IPS-20b (cell line): ENCODE data around the gene OR8B12.

ENCODE experiments used
- H3K27ac ChIP-seq: one replicate; pipeline ENCODE4 v1.5.1; 2013; ENCODE audit warnings: low read length
- H3K27me3 ChIP-seq: 2 replicates; pipeline ENCODE4 v1.6.1; 2013; ENCODE audit warnings: mild to moderate bottlenecking, low read length, inconsistent platforms; ENCODE audit not compliant: insufficient read depth
- H3K36me3 ChIP-seq: 2 replicates; pipeline ENCODE4 v1.6.1; 2013; ENCODE audit warnings: low read depth, mild to moderate bottlenecking, inconsistent platforms, low read length, moderate library complexity; ENCODE audit not compliant: insufficient read depth
- H3K4me1 ChIP-seq: 2 replicates; pipeline ENCODE4 v1.6.1; 2013; ENCODE audit warnings: mild to moderate bottlenecking, control low read depth, inconsistent platforms, low read length, moderate library complexity; ENCODE audit not compliant: insufficient read depth
- H3K4me3 ChIP-seq: 2 replicates; pipeline ENCODE4 v1.5.1; 2013; ENCODE audit warnings: mild to moderate bottlenecking, low read length, inconsistent platforms
- H3K9ac ChIP-seq: 2 replicates; pipeline ENCODE4 v1.6.1; 2013; ENCODE audit warnings: low read depth, mild to moderate bottlenecking, inconsistent platforms, low read length, moderate library complexity
- H3K9me3 ChIP-seq: 2 replicates; pipeline ENCODE4 v1.6.1; 2013; ENCODE audit warnings: mild to moderate bottlenecking, low read depth, low read length, inconsistent platforms; ENCODE audit not compliant: insufficient read depth

OR8B12 gene, protein sequence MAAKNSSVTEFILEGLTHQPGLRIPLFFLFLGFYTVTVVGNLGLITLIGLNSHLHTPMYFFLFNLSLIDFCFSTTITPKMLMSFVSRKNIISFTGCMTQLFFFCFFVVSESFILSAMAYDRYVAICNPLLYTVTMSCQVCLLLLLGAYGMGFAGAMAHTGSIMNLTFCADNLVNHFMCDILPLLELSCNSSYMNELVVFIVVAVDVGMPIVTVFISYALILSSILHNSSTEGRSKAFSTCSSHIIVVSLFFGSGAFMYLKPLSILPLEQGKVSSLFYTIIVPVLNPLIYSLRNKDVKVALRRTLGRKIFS

DNA sequence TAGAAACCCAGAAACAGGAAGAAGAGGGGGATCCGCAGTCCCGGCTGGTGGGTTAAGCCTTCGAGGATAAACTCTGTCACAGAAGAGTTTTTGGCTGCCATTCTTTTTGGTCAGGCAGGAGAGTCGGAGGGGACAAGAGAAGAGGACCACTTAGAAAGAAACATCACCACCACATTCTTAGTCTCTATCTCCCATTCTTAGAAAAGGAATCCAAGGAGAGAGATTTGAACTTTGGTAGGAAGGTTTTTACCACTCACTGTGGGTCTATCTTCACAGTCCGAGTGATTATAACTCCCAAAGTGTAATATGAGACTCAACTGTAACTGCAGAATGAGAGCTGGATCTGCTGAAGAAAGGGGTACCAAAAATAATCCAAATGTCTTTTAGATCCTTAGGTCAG lies at the start of gene OR8B12:
TSS of gene OR8B12 (minus strand) at position 101 of the 400 bp plus-strand sequence. CDS start at position 101, 0 bp downstream.
- Histone ChIP-seq H3K36me3 (no peaks in the 10 kb centered on the region), H3K4me1 (peaks cover 3% of the 10 kb centered on the region; the same call in 1 of the 2 replicates), H3K27ac (no peak within 1 kb of the TSS), H3K9ac (no peak within 1 kb of the TSS), H3K9me3 (no peaks in the 10 kb centered on the region), H3K4me3 (no peak within 1 kb of the TSS), H3K27me3 (no peaks in the 10 kb centered on the region)

DNA sequence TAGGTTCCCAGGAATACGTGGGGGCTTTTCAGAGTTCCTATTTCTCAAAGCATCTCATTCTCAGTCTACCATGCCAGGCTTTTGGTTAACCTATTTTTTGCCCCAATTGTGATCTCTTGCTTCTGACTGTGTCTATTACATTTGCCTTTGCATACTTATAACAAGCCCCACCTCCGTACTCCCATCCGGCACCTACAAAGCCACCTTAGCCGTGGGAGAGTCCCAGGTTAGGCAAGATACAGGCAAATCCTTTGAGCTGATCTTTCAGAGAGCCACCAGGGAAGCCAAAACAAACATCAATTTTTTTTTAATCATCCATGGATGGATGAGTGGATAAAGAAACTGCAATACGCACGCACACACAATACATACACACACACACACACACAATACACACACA lies 49.2 kb upstream of the OR8B12 start:
- H3K27me3 ChIP-seq = no peaks in the 10 kb centered on the region
- no peaks in the 10 kb centered on the region for H3K36me3 ChIP-seq
- no peaks in the 10 kb centered on the region for H3K9me3 ChIP-seq
- H3K4me3 ChIP-seq = no peak overlapping the region
- H3K27ac ChIP-seq = no peak overlapping the region
- H3K4me1 ChIP-seq = no peaks in the 10 kb centered on the region
- no peak overlapping the region for H3K9ac ChIP-seq

DNA sequence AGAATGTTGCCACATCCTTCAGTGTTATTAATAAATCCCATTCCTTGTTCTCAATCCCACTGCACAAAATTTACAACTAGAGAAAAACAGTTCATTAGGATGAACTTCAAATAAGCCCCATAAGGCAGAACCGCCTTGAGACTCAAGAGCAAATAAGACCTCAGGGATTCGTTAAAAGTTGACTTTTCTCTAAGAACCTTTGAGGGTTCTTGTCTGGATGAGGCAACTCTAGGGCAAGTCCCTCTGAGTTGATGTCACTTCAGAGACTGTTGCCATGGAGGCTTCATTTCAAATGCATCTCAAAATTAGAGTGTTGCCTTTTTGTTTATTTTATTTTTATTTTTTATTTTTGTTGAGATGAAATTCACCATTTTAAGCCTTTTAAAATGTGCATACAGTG lies 48.0 kb upstream of the OR8B12 start:
- H3K36me3 ChIP-seq = no peaks in the 10 kb centered on the region
- H3K9ac ChIP-seq = no peak overlapping the region
- no peaks in the 10 kb centered on the region for H3K4me1 ChIP-seq
- H3K27me3 ChIP-seq = no peaks in the 10 kb centered on the region
- H3K9me3 ChIP-seq = no peaks in the 10 kb centered on the region
- no peak overlapping the region for H3K27ac ChIP-seq
- no peak overlapping the region for H3K4me3 ChIP-seq

GRCh38 chr11:124586238-124586860 lies 42.9 kb upstream of the OR8B12 start:
- no peaks in the 10 kb centered on the region for H3K9me3 ChIP-seq
- no peaks in the 10 kb centered on the region for H3K27me3 ChIP-seq
- no peak overlapping the region for H3K9ac ChIP-seq
- peaks cover 4% of the 10 kb centered on the region; the same call in 1 of the 2 replicates for H3K4me1 ChIP-seq
- no peak overlapping the region for H3K27ac ChIP-seq
- no peak overlapping the region for H3K4me3 ChIP-seq
- H3K36me3 ChIP-seq = no peaks in the 10 kb centered on the region

- Histone ChIP-seq H3K4me3 (no peak overlapping the region), H3K27ac (no peak overlapping the region), H3K36me3 (no peaks in the 10 kb centered on the region), H3K27me3 (no peaks in the 10 kb centered on the region), H3K9ac (no peak overlapping the region), H3K4me1 (peaks cover 4% of the 10 kb centered on the region; the same call in 1 of the 2 replicates), H3K9me3 (no peaks in the 10 kb centered on the region)
Measured at GRCh38 chr11:124584681-124585372, 41.4 kb upstream of the OR8B12 start.

DNA sequence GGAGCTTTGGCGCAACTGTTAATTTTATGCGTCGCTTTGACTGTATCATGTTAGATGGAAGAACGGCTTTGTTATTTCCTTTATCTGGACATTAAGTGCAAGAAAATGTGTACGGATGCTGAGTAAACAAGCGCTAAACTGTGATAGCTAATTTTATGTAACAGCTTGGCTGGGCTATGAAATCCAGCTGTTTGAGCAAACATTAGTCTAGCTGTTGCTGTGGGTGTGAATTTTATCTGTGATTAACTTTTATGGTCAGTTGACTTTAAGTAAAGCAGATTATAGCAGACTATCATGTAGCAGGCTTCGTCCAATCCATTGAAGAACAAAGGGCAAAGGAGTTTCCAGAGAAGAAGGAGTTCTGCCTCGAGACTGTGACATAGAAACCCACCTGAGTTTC lies 40.3 kb upstream of the OR8B12 start:
- no peak overlapping the region for H3K4me3 ChIP-seq
- no peaks in the 10 kb centered on the region for H3K9me3 ChIP-seq
- H3K27me3 ChIP-seq = no peaks in the 10 kb centered on the region
- H3K27ac ChIP-seq = no peak overlapping the region
- no peaks in the 10 kb centered on the region for H3K36me3 ChIP-seq
- H3K4me1 ChIP-seq = peaks cover 4% of the 10 kb centered on the region; the same call in 1 of the 2 replicates
- no peak overlapping the region for H3K9ac ChIP-seq

GRCh38 chr11:124582565-124582964 lies 39.1 kb upstream of the OR8B12 start:
- Histone ChIP-seq H3K27me3 (no peaks in the 10 kb centered on the region), H3K9ac (no peak overlapping the region), H3K36me3 (no peaks in the 10 kb centered on the region), H3K9me3 (no peaks in the 10 kb centered on the region), H3K4me1 (peaks cover 4% of the 10 kb centered on the region; the same call in 1 of the 2 replicates), H3K4me3 (no peak overlapping the region), H3K27ac (no peak overlapping the region)

DNA sequence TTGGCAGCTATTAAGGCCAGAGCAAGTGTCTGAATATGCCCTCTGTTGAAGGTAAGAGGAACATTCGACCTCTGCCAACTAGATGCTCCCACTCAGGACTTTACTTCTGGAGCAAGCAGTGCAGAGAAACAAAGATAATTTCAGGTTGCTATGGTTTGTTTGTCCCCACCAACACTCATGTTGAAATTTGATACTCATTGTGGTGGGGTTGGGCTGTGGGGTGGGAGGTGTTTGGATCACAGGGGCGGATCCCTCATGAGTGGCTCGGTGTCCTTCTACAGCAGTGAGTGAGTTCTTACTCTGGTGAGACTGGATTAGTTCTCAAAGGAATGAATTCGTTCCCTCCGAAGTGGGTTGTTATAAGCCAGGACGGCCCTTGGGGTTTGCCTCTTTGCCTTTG lies 38.4 kb upstream of the OR8B12 start:
- no peaks in the 10 kb centered on the region for H3K27me3 ChIP-seq

GRCh38 chr11:124578761-124579160 lies 35.3 kb upstream of the OR8B12 start:
- H3K27me3 ChIP-seq = no peaks in the 10 kb centered on the region
- H3K9ac ChIP-seq = no peak overlapping the region
- no peaks in the 10 kb centered on the region for H3K9me3 ChIP-seq
- no peaks in the 10 kb centered on the region for H3K36me3 ChIP-seq
- H3K4me3 ChIP-seq = no peak overlapping the region
- H3K4me1 ChIP-seq = no peaks in the 10 kb centered on the region
- no peak overlapping the region for H3K27ac ChIP-seq

More for the DNA sequence above, 38.4 kb upstream of the OR8B12 start:
- H3K4me3 ChIP-seq = no peak overlapping the region
- peaks cover 4% of the 10 kb centered on the region; the same call in 1 of the 2 replicates for H3K4me1 ChIP-seq
- H3K9me3 ChIP-seq = no peaks in the 10 kb centered on the region
- H3K9ac ChIP-seq = no peak overlapping the region
- H3K36me3 ChIP-seq = no peaks in the 10 kb centered on the region
- H3K27ac ChIP-seq = no peak overlapping the region

DNA sequence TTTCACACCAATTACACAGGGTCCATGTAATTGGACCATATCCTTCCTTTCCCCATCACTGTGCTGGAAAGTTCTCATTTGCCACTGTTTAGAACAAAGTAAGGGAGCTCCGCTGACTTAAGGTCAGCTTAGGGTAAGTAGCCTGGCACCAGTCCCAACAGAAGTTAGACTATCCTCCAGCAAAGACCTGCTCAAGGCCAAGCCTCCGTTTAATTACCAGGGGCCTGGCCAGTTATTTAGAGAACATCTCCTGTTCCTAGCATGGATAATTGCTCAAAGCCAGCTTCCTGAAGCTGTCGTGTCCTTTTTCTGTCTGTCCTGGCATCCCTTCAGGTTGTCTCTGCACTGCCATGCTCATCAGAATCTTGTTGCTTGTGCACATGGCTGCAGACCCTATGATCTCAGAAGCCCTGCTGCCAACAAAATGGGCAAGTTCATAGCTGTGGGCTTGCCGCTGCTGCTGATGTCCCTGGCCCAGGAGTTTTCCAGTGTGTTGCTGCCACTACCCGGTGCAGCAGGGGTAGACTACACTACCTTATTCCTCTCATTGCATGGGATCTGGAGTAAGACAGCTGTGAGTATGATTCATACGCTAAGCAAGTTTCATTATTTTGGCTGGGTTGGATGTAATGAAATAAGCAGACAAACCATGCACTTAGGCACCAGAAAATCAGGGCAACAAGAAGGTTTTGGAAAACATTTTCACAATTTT lies 34.4 kb upstream of the OR8B12 start:
- no peaks in the 10 kb centered on the region for H3K9me3 ChIP-seq
- H3K4me3 ChIP-seq = no peak overlapping the region
- H3K36me3 ChIP-seq = no peaks in the 10 kb centered on the region
- H3K4me1 ChIP-seq = no peaks in the 10 kb centered on the region
- no peak overlapping the region for H3K9ac ChIP-seq
- no peak overlapping the region for H3K27ac ChIP-seq
- no peaks in the 10 kb centered on the region for H3K27me3 ChIP-seq

GRCh38 chr11:124570160-124570559 lies 26.7 kb upstream of the OR8B12 start:
- no peak overlapping the region for H3K27ac ChIP-seq
- no peak overlapping the region for H3K9ac ChIP-seq
- no peaks in the 10 kb centered on the region for H3K9me3 ChIP-seq
- H3K27me3 ChIP-seq = no peaks in the 10 kb centered on the region
- no peak overlapping the region for H3K4me3 ChIP-seq
- H3K36me3 ChIP-seq = no peaks in the 10 kb centered on the region
- no peaks in the 10 kb centered on the region for H3K4me1 ChIP-seq
